HG03039 (cell line): Measurements from ENCODE around the gene DTNB.

Source experiments
- ATAC-seq: cut with Tn5 transposase; IDR thresholded peaks from one replicate; pipeline ENCODE4 v1.9.1; 2021; ENCODE audit warnings: mild to moderate bottlenecking, moderate library complexity; ENCODE audit not compliant: unreplicated experiment

DTNB gene

DNA sequence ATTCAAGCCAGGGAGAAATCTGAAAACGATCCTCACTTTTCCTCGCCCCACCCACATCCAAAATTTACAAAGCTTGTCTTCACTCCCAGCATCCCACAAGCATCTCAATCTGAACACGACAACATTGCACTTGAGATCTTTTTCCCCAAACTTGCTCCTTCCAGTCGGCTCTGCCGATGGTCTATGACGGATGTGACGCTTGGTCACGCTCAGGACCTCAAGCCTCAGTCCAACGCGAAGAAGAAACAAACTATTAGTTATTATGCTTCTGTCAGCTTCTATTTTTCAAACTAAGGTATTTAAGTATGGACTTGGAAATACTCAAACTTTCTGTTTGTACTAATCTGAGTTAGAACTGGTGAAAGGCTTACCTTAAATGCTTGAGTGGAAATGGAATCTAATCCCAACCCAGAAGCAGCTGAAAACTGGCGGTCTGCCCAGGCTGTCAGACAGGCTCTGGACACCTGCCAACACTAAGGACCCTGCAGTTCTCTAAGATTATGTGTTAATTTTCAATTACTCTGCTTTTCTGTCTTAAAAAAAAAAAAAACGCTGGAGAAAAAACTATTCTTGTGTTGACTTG is 199.5 kb downstream of the DTNB start:
- ATAC-seq, result no peak

DNA sequence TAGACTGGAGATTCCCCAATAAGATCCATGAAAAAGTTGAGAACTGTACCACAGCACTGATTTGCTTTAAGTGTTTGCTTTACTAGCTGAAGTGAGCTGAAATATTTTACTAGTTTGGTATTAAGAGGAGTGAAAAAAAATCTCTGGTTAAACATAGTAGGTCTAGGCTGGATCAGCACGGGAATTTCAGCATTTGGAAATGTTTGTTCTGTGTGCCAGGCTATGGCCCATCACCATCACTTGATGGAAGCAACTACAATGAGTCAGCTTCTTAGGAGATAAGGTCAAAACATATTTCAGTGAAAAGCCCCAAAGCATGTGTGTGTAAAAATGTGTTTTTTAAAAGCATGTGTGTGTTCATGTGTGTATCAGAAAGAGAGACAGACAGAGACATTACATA is 200.2 kb downstream of the DTNB start:
- ATAC-seq, result no peak

DNA sequence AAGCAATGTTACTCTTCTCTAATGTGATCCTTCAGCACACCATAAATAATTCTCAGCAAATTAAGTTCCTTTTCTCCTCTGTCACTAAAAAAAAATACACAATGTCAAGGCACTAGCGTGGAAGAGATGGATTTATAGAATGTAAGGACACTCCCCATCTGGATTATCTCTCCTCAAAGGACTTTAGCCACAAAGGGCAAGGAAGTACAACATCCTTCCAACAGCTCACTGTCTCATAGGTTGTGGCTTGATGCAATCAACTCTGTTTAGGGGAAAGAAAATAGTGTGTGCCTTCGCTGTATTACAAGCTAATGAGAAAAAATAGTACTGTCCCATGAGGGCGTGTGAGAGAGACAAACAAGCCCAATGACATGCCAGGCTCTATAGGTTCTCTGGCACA is 202.6 kb downstream of the DTNB start:
- no peak for ATAC-seq

DNA sequence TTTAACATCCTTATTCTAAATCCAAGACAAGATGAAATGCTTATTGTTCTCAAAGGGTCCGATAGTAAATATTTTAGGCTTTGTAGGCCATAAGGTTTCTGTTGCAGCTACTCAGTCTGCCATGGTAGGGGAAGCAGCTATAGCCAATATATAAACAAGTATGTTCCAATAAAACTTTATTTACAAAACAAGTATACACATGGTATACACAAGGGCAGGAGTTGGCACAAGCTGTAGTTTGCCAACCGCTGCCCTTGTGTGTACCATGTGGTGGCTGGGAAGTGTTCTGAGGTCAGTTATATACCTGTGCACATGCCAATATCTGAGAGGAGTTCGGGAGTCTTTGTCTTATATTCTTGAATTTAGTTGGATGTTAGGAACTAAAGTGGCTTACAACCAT is 205.6 kb downstream of the DTNB start:
- no peak for ATAC-seq

DNA sequence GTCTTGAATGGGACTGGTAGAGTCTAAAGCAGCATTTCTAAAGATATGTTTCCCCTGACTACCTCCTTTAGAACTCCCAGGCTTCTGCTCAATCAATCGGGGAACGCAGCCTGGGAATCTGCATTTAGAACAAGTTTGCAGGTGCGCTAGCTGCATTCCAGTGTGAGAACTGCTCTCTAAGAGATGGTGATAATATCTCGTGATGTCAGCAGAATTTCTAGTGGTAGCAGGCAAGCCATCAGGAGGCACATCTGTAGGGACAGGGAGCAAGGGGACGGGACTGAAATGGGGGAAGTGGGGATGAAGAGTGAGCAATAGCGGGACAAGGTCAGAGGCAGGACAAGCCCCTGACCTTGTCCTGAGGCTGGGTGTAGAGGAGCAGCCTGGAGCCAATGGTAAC is 211.4 kb downstream of the DTNB start:
- ATAC-seq, result no peak

DNA sequence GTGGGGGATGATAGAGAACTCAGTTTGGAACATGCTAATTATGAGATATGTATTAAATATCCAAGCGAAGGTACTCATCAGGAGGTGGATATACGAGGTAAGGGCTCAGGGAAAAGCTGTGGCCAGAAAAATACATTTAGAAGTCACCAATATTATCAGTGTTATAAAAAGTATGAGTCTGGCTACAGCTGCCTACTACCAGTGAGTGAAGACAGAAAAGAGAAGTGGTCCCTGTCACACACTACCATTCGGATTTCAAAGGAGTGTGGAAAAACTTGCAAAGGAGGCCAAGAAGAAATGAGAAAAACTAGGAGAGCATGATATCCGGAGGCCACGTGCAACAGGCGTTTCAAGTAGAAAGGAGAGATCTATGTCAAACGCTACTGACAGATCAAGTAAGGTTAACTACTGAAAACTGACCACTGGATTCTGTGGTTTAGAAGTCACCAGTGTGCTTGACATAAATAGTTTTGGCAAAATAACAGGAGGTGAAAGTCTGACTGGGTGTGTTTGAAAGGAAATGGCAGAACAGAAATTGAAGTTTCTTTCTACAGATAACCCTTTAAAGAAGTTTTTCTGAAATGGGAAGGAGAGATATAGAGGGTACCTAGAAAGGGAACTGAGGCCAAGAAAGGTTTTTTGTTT is 213.0 kb downstream of the DTNB start:
- no peak for ATAC-seq

DNA sequence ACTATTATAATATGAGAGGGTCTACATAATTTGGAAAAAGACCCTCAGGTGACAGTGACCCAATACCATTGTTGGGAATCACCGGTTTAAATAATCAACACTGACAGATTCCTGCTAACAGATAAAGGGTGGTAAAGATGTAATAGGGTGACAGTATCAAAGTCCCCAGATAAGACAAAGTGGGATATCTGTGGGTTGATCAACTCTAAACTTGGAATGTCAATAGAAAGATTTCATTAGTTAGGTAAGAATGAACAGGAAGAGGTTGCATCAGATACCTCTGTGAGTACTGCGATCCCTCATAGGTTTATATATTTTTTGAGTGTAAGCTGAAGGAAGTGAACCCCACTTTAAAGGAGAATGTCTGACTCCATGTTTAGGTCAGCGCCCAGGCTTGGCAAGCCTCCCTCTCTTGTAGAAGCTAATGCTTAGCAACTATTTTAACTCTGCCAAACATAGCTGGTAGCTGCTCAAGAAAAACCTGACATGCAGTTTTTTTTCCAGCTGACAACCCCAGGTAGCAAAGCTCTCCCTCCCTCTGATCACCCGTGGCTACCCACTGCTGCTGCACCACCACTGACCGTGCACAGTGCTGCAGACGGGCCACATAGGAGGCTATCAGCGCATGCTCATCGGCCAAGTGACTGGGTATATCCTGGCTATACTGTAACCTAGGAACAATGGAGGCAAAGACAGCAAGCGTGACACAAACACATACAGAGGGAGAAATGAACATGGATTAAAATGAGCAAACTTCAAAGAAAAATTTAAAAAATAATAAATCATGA is 218.4 kb downstream of the DTNB start:
- no peak for ATAC-seq

DNA sequence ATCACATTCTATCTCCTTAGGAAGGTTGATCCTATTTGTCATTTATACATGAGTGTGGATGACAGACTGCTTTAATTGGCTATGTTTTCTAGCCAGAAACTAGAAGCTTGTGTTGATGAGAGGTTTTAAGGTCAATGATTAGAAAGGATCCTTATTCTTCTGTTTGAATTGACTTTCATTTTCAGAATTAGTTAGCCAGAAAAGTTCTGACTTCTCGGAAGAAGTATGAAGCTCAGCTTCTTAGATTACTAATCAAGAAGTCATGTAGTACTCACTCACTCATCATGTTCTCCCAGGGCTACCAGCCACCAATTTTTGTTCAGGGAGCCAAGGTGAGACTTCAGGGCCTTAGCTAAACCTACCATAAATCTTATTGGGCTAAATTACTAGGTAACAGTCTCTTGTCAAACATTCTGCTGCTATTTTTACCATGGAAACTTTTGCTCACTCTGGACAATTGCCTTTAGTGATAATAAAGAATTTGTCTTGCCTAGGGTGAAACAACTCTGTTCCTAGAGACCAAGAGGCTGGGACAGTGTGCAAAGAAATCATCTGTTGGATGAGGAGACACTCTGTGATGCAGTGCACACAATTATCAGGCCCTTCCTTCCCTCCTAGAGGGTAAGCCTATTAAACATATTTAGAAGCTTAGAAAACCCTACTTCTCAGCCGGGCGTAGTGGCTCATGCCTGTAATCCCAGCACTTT is 220.0 kb downstream of the DTNB start:
- no peak for ATAC-seq

DNA sequence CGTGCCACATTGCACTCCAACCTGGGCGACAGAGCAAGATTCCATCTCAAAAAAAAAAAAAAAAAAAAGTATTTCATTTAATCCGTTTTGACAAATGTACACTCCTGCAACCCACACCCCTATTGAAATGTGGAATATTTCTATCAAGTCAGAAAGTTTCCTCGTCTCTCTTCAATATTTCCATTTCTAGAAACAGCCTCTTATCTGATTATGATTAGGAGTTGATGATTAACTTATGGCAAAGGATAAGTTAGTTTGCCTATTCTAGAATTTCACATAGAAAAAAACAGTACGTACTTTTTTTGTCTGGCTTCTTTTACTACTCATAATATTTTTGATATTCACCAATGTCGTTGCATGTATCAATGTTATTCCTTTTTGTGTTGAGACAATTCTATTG is 224.6 kb downstream of the DTNB start:
- ATAC-seq, result no peak

DNA sequence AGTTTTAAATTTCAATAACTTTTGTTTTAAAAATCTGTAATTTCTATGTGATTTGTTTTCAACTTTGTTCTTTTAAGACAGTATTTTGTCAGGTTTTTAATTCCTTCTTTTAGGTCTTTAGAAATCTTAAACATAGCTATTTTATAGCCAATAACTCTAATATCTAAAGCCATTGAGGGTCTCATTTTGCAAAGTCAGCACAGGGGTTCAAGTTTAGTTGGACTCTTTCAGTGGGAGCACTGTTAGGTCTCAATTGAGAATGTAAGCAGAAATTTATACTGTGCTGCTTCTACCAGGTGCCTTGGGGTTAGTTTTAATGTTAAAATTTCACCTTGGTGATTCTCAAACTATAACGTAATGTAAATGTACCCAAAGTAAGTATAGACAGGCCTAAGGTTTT is 226.4 kb downstream of the DTNB start:
- ATAC-seq, result no peak

DNA sequence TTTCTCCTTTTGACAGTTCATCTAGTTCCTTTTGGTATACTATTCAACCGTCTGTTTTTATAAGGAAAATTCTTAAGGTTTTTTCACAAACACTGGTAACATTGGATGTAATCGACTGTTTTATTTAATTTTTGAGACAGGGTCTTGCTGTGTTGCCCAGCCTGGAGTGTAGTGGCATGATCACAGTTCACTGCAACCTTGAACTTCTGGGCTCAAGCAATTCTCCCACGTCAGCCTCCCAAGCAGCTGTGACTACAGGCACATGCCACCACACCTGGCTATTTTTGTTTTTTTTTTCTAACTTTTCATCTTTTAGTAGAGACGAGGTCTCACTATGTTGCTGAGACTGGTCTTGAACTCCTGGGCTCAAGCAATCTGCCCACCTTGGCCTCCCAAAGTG is 227.3 kb downstream of the DTNB start:
- no peak for ATAC-seq

DNA sequence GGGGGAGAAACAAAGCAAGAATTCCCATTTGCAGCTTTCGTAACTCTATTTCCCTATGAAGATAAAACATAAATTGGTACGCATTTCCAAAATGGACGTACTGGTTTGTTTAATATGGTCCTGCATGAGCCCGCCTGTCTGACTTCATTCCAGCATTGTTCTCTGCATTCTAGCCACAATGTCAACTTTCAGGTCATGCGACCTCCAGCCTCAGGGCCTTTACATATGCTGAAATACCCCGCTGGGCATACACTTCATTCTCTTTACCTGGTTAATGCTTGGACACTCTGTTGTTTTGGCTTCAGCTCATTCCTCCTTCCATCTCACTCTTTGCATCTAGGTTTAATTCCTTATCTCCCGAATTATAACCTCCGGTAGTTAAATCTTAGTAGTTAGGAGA is 227.9 kb downstream of the DTNB start:
- no peak for ATAC-seq

DNA sequence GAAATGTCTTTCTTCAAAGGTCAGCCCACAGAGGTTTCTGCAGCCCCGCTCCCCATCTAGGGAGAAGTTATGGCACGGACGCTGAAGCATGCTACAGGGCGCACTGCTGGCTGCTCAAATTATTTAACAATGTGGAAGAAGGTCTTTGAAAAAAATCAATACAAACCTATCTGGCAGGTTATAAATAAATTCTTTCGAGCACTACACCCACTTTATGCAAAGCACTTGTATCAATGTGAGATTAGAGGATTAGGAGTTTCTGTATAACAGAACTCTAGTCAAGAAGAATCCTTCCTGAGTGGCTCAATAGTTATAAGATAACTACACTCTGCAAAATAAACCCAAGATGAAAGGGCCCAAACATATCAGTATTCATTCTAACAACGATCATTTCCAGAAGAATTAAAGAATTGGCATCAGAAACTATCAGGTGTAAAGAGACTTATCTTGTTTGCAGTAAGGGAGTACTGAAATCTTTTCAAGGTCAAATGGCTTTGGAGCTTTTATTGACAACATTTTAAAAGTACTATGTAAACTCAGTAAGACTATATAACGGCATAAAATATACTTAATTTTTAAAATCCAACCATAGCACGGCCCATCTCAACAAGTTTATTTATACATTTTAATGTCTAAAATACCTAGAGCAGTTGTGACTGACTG is 228.6 kb downstream of the DTNB start:
- no peak for ATAC-seq

DNA sequence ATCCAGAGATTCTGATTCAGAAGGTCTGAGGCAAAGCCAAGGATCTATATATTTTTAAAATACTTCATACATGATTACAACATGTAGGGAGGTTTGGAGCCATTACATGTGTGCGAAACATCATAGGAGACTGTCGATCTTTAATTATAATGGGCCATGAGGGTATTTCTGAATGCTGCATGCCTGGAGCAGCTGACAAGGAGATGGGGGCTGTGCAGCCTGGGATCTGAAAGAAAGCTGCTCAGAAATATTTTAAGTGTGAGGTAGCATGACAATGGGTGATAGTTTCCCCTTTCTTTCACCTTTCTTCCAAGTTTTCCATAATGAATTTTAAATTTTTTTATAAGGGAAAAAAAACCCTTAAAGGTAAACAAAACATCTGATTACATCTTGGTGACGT is 229.6 kb downstream of the DTNB start:
- ATAC-seq, result no peak

DNA sequence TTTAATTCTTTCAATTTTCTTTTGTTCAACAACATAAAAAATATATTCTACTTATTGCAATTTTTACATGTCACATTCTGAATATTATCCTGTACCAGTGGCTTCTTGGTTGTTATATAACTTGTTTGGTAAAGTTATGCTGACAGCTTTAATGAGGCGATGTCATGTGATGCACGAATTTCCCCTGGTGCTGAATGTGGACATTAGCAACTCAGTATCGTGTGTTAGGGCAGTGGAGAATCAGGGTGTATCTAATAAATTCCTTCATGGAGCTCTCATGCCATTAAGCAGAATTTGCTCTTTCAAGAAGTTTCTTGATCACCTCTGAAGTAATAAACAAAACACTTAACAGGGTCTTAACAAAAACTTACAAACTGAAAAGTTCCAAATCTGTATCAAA is 232.0 kb downstream of the DTNB start:
- ATAC-seq, result no peak

DNA sequence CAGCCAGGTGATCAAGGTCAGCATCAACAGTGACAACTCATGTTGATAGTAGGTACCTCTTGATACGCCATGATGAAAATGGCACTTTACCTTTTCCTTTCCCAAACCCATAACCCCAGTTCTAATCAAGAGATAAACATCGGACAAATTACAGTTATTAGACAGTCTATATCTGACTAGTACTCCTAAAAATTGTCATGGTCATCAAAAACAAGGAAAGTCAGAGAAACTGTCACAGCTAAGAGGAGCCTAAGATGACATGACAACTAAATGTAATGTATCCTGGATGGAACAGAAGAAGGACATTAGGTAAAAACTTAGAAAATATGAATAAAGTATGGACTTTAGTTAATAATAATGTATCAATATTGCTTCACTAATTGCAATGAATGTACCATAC is 234.6 kb downstream of the DTNB start:
- no peak for ATAC-seq

DNA sequence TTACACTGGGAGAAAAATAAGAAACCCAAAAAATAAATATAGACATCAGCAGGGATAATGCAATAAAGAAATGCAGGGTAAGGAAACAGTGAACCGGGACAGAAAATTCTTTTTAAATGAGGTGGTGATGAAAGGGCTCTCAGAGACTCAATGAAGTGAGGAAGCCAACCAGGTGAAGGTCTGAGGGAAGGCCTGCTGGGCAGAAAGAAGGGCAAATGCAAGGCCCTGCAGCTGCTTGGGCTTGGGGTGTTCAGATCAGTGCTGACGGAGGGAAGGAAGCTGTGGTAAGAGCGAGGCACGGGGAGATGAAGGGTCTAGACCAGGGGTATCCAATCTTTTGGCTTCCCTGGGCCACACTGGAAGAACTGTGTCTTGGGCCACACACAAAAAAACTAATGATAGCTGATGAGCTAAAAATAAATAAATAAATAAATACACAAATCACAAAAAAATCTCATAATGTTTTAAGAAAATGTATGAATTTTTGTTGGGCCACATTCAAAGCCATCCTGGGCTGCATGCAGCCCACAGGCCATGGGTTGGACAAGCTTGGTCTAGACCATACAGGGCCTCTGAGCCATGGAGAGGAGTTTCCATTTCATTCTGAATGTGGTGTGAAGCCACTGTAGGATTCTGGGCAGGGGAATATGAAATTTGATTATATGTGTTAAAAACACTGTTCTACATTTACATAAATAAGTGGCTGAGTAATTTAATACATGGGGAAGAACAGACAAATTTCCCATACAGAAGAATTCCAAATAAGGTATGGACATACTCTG is 235.3 kb downstream of the DTNB start:
- ATAC-seq, result no peak

DNA sequence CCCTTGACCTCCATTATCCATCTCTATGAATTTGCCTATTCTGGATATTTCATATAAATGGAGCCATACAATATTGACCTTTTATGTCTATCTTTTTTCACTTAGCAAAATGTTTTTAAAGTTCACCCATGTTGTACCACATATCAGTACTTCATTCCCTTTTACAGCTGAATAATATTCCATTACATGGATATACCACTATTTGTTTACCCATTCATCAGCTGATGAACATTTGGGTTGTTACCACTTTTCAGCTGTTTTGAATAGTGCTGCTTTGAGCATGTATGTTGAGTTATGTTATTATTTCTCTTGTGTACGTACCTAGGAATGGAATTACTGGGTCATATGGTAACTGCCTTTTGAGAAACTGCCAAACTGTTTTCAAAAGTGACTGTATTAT is 238.0 kb downstream of the DTNB start:
- ATAC-seq, result no peak

DNA sequence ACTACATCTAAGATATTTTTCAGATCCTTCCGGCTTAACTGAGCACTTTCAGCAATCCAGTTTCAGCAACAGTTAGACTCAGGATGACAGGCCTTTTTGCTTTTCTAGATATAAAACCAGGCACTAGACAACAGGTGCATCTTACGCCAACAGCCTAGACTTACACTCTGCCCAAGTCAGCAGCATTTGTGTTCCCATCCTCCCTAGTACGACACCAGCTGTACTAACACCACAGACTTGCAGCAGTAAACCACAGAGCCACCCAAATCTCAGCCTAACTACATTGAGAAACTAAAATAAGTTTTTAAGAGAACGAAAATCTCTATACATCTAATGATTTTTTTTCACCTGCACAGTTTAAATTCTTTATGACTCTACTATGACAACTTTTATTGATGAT is 241.8 kb downstream of the DTNB start:
- ATAC-seq, result no peak

DNA sequence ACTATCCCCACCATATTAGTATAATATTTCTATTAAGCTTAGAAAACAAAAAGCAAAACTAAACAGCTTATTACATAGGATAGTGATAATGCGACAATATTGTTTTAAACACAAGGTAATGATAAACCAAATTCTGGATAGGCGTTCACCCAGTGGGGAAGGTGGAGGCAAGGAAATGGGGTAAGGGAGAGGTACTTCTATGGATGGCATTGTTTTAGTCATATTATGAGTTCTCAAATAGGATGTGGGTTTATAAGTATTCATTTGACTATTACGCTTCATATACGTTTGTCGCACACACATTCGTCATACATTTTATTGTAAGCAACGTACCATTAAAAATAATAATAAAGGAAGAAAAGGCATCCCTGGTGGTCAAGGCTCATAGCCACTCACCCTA is 242.8 kb downstream of the DTNB start:
- no peak for ATAC-seq

DNA sequence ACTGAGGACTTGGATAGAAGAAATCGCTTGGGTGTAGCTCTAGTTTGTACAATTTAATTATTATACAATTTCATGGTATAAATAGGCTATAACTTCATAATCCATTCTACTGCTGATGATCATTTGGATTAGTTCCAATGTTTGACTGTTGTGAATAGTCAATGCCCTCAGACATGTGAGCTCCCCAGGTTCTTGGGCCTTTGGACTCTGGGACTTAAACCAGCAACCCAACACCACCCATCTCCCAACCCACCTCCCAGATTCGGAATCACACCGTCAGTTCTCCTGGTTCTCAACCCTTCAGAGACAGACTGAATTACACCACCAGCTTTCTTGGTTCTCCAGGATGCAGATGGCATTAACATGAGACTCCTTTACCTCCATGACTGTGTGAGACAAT is 247.1 kb downstream of the DTNB start:
- ATAC-seq, result no peak
